C4-2B (cell line): Measurements from ENCODE around the gene LYRM4.

Experiments used
- CTCF ChIP-seq: fragments of 450-650 bp; conservative IDR thresholded peaks from 2 replicates; pipeline ENCODE4 v1.5.1; 2017; ENCODE audit warnings: mild to moderate bottlenecking
- ZFX ChIP-seq: fragments of 450-650 bp; IDR thresholded peaks from 2 replicates; pipeline ENCODE4 v1.6.1; 2017

GRCh38 chr6:5109436-5109835 lies 151.3 kb downstream of the LYRM4 start:
- no peak for TF ChIP-seq CTCF
- no peak for TF ChIP-seq ZFX
